ENCODE results near the gene CDC42BPB. TPM values are rescaled to one million over a fixed set of nuclear protein-coding genes. Genes with fewer than 3 reads are reported as not detected.

The CDC42BPB gene
- total RNA-seq, 1 experiment from 2014 or later: 84.4 TPM

DNA sequence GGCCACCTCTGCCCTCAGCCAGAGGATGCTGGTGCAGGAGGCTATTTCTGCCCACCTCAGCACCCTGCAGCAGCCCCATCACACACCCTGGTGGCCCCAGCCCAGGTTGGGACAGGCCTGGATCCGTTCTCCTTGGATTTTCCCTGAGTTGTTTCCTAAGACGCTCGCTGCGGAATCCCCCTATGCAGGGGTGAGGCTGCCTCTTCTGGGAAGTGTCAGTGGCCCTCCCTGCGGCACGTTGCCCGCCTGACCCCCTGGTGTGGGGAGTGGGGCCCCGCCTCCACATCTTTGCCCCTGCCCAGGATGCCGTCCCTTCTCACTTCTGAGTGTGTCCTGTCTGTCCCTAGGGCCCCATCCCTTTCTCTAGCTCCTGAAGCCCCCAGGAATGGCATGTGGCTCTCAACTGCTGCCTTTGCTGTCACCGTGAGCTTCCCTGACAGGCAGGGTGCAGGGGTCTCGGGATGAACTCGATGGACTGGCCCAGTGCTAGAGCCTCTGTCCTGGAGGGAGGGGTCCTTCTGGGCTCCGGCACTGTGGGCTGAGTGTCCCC is 36.6 kb upstream of the CDC42BPB start:
- no peak for TF ChIP-seq SIN3A (IDR thresholded peaks at IDR 0.05; ENCODE audit: borderline replicate concordance, insufficient read depth, low read depth, low read length)
- no peak for TF ChIP-seq TCF7L2 (IDR thresholded peaks at IDR 0.05; ENCODE audit: low read depth, low read length)
- TF ChIP-seq POLR2AphosphoS5 (IDR thresholded peaks at IDR 0.05; ENCODE audit: low read depth, low read length): no peak
- no peak for TF ChIP-seq CTCF (IDR thresholded peaks at IDR 0.05)
- TF ChIP-seq, protein P1, sequence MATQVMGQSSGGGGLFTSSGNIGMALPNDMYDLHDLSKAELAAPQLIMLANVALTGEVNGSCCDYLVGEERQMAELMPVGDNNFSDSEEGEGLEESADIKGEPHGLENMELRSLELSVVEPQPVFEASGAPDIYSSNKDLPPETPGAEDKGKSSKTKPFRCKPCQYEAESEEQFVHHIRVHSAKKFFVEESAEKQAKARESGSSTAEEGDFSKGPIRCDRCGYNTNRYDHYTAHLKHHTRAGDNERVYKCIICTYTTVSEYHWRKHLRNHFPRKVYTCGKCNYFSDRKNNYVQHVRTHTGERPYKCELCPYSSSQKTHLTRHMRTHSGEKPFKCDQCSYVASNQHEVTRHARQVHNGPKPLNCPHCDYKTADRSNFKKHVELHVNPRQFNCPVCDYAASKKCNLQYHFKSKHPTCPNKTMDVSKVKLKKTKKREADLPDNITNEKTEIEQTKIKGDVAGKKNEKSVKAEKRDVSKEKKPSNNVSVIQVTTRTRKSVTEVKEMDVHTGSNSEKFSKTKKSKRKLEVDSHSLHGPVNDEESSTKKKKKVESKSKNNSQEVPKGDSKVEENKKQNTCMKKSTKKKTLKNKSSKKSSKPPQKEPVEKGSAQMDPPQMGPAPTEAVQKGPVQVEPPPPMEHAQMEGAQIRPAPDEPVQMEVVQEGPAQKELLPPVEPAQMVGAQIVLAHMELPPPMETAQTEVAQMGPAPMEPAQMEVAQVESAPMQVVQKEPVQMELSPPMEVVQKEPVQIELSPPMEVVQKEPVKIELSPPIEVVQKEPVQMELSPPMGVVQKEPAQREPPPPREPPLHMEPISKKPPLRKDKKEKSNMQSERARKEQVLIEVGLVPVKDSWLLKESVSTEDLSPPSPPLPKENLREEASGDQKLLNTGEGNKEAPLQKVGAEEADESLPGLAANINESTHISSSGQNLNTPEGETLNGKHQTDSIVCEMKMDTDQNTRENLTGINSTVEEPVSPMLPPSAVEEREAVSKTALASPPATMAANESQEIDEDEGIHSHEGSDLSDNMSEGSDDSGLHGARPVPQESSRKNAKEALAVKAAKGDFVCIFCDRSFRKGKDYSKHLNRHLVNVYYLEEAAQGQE (IDR thresholded peaks at IDR 0.05; ENCODE audit: insufficient read depth in 1 of 2, low read depth in 2 of 2, low read length in 1 of 2): no peak
- no peaks in the 10 kb centered on the region for H3K27me3 ChIP-seq (ENCODE audit: control insufficient read depth, insufficient read depth, low read length)
- DNase-seq (ENCODE audit: low read depth, low spot score) (no peak), ATAC-seq (no peak)
- H3K9me3 ChIP-seq (ENCODE audit: control insufficient read depth, insufficient read depth, low read depth, low read length): no peaks in the 10 kb centered on the region
- intact Hi-C loops (cut with micrococcal nuclease; ENCODE audit: unreplicated experiment): no loop called here
- in situ Hi-C loops (cut with HindIII; ENCODE audit: low pct_unique_long_range_greater_than_20kb, low sequenced_read_pairs): no loop called here
- CTCF ChIA-PET: interaction anchor here (0.6 to 0.7 kb wide), 2 partner anchors 60 to 84 kb away, joined by 5 to 12 read pairs; no protein-coding TSS in a partner anchor
- POLR2A ChIA-PET: interaction anchor here (0.6 kb wide), 1 partner anchor 134 kb away, joined by 3 read pairs; no protein-coding TSS in a partner anchor
- H3K27ac ChIP-seq (ENCODE audit: low read length): no peak overlapping the region
- no peak overlapping the region for H3K4me3 ChIP-seq (ENCODE audit: low read depth in 2 of 2, low read length in 2 of 2)
- BruUV-seq (replicated peaks): no TSS peak
- 0 out of 2 replicates have a peak, but pooled peaks cover under 1% of the 10 kb centered on the region for H3K4me1 ChIP-seq (ENCODE audit: control insufficient read depth, insufficient read depth, low read length)
- H3K36me3 ChIP-seq (ENCODE audit: control insufficient read depth, insufficient read depth, low read length): no peaks in the 10 kb centered on the region

DNA sequence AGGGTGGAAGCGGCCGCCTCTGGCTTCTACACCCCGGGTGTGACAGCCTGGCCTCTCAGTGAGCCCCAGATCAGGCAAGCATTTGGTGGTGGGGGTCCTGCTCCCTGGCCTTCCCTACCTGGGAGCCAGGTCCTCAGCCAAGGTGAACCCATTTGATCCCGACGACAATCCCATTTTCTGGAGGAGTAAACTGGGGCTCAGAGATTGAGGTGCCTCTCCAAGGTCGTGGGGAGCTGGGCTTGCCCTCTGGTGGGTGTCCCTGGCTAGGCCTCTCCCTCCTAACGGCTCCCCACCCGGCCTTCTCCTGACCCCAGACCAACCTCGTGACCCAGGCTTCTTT is 34.5 kb upstream of the CDC42BPB start:
- no TSS peak for BruUV-seq (replicated peaks)
- Histone ChIP-seq H3K27ac (ENCODE audit: low read length) (peak overlapping the region; percentile 63; the same call in 1 of the 2 replicates), H3K4me3 (ENCODE audit: low read depth in 2 of 2, low read length in 2 of 2) (peak overlapping the region; percentile 26 to 42), H3K36me3 (ENCODE audit: control insufficient read depth, insufficient read depth, low read length) (no peaks in the 10 kb centered on the region), H3K27me3 (ENCODE audit: control insufficient read depth, insufficient read depth, low read length) (no peaks in the 10 kb centered on the region), H3K4me1 (ENCODE audit: control insufficient read depth, insufficient read depth, low read length) (no peaks in the 10 kb centered on the region), H3K9me3 (ENCODE audit: control insufficient read depth, insufficient read depth, low read depth, low read length) (no peaks in the 10 kb centered on the region)
- ATAC-seq (no peak), DNase-seq (ENCODE audit: low read depth, low spot score) (no peak)
- ChIA-PET POLR2A (no interaction called here), CTCF (no interaction called here)
- no peak for TF ChIP-seq SIN3A (IDR thresholded peaks at IDR 0.05; ENCODE audit: borderline replicate concordance, insufficient read depth, low read depth, low read length)
- TF ChIP-seq TCF7L2 (IDR thresholded peaks at IDR 0.05; ENCODE audit: low read depth, low read length): no peak
- no peak for TF ChIP-seq POLR2AphosphoS5 (IDR thresholded peaks at IDR 0.05; ENCODE audit: low read depth, low read length)
- TF ChIP-seq CTCF (IDR thresholded peaks at IDR 0.05): no peak
- TF ChIP-seq, protein P1 (IDR thresholded peaks at IDR 0.05; ENCODE audit: insufficient read depth in 1 of 2, low read depth in 2 of 2, low read length in 1 of 2): no peak
- intact Hi-C loops (cut with micrococcal nuclease; ENCODE audit: unreplicated experiment) (no loop called here), in situ Hi-C loops (cut with HindIII; ENCODE audit: low pct_unique_long_range_greater_than_20kb, low sequenced_read_pairs) (no loop called here)

All from Panc1 (cell line).